Lung microvascular endothelial cell (primary cell): ENCODE results near the gene NUDT13. TPM values are rescaled to one million over a fixed set of nuclear protein-coding genes. Genes with fewer than 3 reads are reported as not detected.
"Not testable (repeated sequence)": the region's sequence is repeated elsewhere in the genome, so short reads cannot be mapped to it uniquely, and the experiment has no call there.

Experiments
- DNase-seq, 2 donors: peaks; one replicate each; pipeline versions ENCODE4 v3.0.0 to v3.0.0-alpha.2; 2010; ENCODE audit warnings: low read depth in 2 of 2
- total RNA-seq: library from RNA; depleted of rRNA; stranded (reverse); fragments of >200 nt; gene quantifications from 2 replicates; pipeline ENCODE4 v1.2.1, GENCODE V29; 2014

NUDT13 gene
- total RNA-seq, 1 donor from 2014 or later = 1.2 TPM

- no peak for DNase-seq
These were observed 11.1 kb upstream of the NUDT13 start for GRCh38 chr10:73099141-73099540.

- no peak for DNase-seq
These were observed 4.0 kb upstream of the NUDT13 start for GRCh38 chr10:73106301-73106700.

GRCh38 chr10:73109248-73109652 is 1.0 kb upstream of the NUDT13 start:
- not testable (repeated sequence) for DNase-seq

- DNase-seq = not testable (repeated sequence)
These were observed 1.8 kb downstream of the NUDT13 start for GRCh38 chr10:73112032-73112431.

- DNase-seq = no peak
These were observed 3.3 kb downstream of the NUDT13 start for GRCh38 chr10:73113551-73113950.

GRCh38 chr10:73116017-73116416 is 5.8 kb downstream of the NUDT13 start:
- DNase-seq = no peak

- DNase-seq = peak; percentile 5 to 73
These were observed 7.9 kb downstream of the NUDT13 start for GRCh38 chr10:73117976-73118743.

- DNase-seq = no peak
These were observed 9.2 kb downstream of the NUDT13 start for GRCh38 chr10:73119457-73119856.

- no peak for DNase-seq
These were observed 9.7 kb downstream of the NUDT13 start for GRCh38 chr10:73119952-73120351.

- DNase-seq = no peak
These were observed 16.1 kb downstream of the NUDT13 start for GRCh38 chr10:73126343-73126742.

GRCh38 chr10:73131301-73131700 is 21.0 kb downstream of the NUDT13 start:
- no peak for DNase-seq

- DNase-seq = no peak
These were observed 21.8 kb downstream of the NUDT13 start for GRCh38 chr10:73131913-73132686.

- DNase-seq = no peak
These were observed 24.5 kb downstream of the NUDT13 start for GRCh38 chr10:73134727-73135126.

GRCh38 chr10:73136627-73137026 is 26.4 kb downstream of the NUDT13 start:
- no peak for DNase-seq

- DNase-seq = no peak
These were observed 29.0 kb downstream of the NUDT13 start for GRCh38 chr10:73139251-73139650.

- no peak for DNase-seq
These were observed 31.3 kb downstream of the NUDT13 start for GRCh38 chr10:73141603-73142002.

- not testable (repeated sequence) for DNase-seq
These were observed 40.6 kb downstream of the NUDT13 start for GRCh38 chr10:73150633-73151413.

- no peak for DNase-seq
These were observed 41.8 kb downstream of the NUDT13 start for GRCh38 chr10:73152009-73152408.

- DNase-seq = no peak
These were observed 45.8 kb downstream of the NUDT13 start for GRCh38 chr10:73156054-73156453.

- peak; percentile 56 to 66 for DNase-seq
These were observed 48.9 kb downstream of the NUDT13 start for GRCh38 chr10:73159038-73159648.

- DNase-seq = no peak
These were observed 50.8 kb downstream of the NUDT13 start for GRCh38 chr10:73161079-73161478.

- no peak for DNase-seq
These were observed 51.4 kb downstream of the NUDT13 start for GRCh38 chr10:73161662-73162061.
